NCI-H128 (cell line): ENCODE data around the gene SMPDL3A.

Experiments used
- DNase-seq: peaks from one replicate; lab custom pipeline; 2025; ENCODE audit not compliant: unreplicated experiment; lab: John Stamatoyannopoulos, UW

Gene SMPDL3A

DNA sequence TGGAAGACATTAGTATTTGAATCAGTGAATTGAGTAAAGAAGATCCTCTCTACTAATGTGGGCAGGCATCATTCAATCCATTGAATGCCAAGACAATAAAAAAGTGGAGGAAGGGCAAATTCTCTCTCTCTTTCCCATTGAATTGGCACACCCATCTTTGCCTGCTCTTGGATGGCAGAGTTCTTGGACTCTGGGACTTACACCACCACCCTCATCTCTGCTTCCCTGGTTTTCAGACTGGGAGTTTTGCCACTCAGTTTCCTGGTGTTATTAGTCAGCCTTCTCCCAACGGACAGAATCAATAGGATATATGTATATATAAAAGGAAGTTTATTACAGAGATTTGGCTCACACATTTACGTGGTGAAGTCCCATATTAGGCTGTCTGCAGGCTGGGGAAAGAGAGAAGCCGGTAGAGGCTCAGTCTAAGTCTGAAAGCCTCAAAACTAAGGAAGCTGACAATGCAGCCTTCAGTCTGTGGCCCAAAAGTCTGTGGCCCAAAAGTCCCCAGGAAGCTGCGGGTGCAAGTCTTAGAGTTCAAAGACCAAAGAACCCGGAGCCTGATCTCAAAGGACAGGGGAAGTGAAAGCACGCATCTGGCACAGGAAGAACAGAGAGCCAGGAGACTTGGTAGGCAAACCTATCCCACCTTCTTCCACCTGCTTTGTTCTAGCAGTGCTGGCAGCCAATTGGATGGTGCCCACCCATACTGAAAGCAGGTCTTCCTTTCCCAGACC lies 64.4 kb downstream of the SMPDL3A start:
- DNase-seq, result no peak
